ENCODE data around the gene TTYH1. TPM values are rescaled to one million over a fixed set of nuclear protein-coding genes. Genes with fewer than 3 reads are reported as not detected.

TTYH1 gene
- total RNA-seq, 2 experiments from 2014 or later: 0.99 to 1.3 TPM

DNA sequence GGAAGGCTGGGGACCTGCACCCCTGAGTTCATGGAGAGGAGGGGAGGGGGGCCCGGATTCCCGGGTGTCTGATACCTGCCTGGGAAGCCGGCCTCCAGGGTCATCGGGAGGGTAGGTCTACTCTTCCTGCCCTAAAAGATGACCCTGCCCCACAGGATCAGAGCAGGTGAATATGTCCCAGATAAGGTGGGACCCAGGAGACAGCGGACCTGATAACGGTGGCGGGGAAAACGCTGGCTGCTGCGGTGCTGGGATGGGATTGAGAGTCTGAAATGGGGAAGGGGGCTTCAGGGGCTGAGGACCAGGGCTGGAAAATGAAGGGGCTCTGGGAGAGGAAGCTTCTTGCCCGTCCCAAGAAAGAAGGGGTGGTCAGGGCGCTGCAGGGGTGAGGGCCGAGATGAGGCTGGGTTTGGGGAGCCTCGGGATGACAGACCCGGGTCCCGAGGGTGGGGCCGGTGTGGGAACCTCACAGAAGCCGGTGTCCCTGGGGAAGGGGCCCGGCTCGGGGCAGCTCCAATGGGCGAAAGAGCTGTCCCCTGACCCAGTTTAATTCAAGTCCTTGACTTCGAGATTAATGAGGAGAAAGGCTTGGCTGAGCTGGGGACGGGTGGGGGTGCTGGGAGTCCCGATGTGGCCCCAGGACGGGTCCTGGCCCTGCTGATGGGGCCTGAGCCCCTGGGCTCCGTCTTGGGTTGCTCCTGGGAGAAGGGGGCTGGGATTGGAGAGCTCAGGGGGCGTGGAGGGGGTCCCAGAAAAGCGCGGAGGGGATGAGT lies 823 bp downstream of the TTYH1 start:
- H3K27ac Mint-ChIP-seq: no peak overlapping the region
- ATAC-seq: no peak
- DNase-seq: no peak
- peaks cover 31% of the 10 kb centered on the region for H3K27me3 Mint-ChIP-seq (ENCODE audit: low read depth)
- no peak overlapping the region for H3K4me3 Mint-ChIP-seq
- ChIA-PET POLR2A (no interaction called here), CTCF (interaction anchor here (0.8 to 2.4 kb wide), 6 partner anchors 10 to 100 kb away, joined by 4 to 8 read pairs (median 4); partner anchors contain the start of gene LENG8)
- peaks cover 3% of the 10 kb centered on the region for H3K36me3 Mint-ChIP-seq (ENCODE audit: low read depth)
- H3K4me1 Mint-ChIP-seq (ENCODE audit: low read depth): peaks cover 16% of the 10 kb centered on the region
- H3K9me3 Mint-ChIP-seq (ENCODE audit: insufficient read depth): no peaks in the 10 kb centered on the region

DNA sequence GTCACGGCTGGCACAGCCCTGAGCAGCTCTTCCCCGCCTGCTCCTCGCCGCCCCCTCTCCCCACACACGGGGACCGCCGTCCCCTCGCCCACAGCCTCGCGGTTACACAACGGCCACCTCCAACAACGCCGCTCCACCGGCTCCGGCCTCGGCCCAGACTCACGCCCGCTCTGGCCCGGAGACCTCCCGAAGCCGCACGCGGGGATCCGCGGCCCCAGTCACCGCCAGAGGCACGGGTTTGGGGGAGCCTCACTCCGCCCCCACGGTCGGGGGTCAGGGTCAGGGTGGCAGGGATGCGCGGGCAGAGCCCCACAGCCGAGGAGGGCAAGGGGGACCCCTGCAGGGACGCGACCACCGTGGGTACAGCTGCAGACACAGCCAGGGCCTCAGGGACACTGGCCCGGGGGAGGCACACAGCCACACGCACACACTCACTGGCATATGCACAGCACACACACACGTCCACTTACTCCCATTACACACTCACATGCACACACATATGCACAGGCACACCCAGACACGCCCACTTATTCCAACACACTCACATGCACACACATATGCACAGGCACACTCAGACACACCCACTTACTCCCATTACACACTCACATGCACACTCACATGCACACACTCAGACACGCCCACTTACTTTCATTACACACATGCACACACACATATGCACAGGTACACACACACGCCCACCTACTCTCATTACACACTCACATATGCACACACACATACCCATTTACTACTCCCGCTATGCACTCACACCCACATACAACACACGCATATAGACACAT lies 1.6 kb downstream of the TTYH1 start:
- Mint-ChIP-seq H3K4me3 (no peak overlapping the region), H3K27me3 (ENCODE audit: low read depth) (peaks cover 28% of the 10 kb centered on the region), H3K36me3 (ENCODE audit: low read depth) (peaks cover 3% of the 10 kb centered on the region), H3K4me1 (ENCODE audit: low read depth) (peaks cover 16% of the 10 kb centered on the region), H3K9me3 (ENCODE audit: insufficient read depth) (no peaks in the 10 kb centered on the region), H3K27ac (peak overlapping the region; percentile 0)
- ChIA-PET CTCF (interaction anchor here (1.3 to 2.4 kb wide), 5 partner anchors 25 to 100 kb away, joined by 4 to 8 read pairs (median 4); partner anchors contain the start of gene LENG8), POLR2A (no interaction called here)
- DNase-seq (no peak), ATAC-seq (no peak)

DNA sequence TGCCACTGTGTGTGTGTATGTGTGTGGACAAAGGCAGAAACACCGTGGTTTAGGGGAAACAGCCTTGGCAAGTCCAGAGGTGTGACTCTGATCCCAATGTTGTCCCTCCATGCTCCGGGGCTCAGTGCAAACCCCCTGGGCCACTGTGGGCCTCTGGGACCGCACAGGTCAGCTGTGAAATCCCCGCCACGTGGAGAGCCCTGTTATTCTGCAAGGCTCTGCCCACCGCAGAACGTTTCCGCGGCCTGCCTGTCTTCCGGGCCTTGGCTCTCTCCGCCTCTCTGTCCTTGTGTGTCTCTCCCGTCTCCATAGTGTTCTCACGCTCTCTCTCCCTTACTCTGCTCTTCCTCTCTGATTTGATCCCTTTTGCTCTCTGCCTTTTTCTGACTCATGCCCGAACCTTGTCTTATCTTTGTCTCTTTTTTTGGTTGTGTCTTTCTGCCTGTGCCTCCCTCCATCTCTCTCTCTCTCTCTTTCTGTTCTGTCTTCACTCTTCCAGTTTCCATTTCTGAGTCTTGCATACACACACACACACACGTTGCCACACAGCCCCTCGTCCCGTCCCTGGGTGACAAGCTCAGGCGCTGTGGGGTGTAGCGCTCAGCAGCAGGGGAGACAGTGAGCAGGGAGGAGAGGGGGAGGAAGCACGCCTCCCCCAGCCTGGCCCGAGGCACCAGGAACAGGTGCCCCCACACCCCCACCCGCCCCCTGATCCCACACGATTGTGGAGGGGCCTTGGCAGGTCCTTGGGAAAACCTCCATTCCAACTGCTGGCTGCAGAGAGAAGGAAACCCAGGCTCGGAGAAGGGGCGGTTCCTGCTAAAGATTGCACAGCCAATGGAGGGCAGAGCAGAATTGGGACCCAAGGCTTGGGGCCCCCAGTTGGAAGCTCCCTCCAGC lies 3.0 kb downstream of the TTYH1 start:
- H3K36me3 Mint-ChIP-seq (ENCODE audit: low read depth): peaks cover 3% of the 10 kb centered on the region
- CTCF ChIA-PET: interaction anchor here (1.2 to 3.2 kb wide), 4 partner anchors 27 to 152 kb away, joined by 3 to 13 read pairs (median 6); no protein-coding TSS in a partner anchor
- peak; percentile 75 for DNase-seq
- peaks cover 16% of the 10 kb centered on the region for H3K4me1 Mint-ChIP-seq (ENCODE audit: low read depth)
- peak; percentile 82 for ATAC-seq
- peak overlapping the region; percentile 57 for H3K4me3 Mint-ChIP-seq
- peaks cover 26% of the 10 kb centered on the region for H3K27me3 Mint-ChIP-seq (ENCODE audit: low read depth)
- H3K9me3 Mint-ChIP-seq (ENCODE audit: insufficient read depth): no peaks in the 10 kb centered on the region
- POLR2A ChIA-PET: interaction anchor here (0.6 to 1.2 kb wide), 2 partner anchors 31 to 35 kb away, joined by 3 to 4 read pairs; partner anchors contain the start of gene LENG8
- peak overlapping the region; percentile 84 for H3K27ac Mint-ChIP-seq

DNA sequence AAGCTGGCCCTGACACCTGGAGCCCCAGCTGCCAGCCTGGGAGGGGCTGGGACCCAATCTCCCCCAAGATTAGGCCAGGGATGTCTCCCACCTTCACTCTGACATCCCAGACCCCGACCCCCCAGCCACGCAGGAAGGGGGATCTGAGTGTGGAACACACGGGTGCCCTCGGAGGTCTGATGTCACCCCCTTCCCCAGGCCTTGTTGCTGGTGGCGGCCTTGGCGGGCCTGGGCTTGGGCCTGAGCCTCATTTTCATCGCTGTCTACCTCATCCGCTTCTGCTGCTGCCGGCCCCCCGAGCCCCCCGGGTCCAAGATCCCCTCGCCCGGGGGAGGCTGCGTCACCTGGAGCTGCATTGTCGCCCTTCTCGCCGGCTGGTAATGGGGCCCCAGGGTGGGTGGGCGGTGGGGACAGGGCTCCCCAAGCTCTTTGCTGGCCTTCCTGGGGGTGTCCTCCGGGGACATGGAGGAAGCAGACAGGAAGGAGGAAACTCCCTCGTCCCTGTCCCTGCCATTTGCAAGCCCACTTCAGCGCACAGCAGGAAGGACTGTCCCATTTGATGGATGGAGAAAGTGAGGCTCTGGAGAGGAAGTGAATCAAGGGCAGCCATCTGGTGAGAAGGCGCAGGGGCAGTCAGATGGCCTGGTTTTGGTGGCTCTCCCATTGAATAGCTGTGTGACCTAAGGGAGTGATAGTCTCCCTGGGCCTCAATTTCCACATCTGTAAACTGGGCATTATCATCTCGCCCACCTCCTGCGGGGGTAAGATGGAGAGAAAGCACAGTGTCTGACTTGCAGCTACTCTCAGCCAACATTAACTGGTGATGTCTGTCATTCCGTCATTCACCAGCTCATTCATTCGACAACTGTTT lies 3.9 kb downstream of the TTYH1 start:
- Mint-ChIP-seq H3K27me3 (ENCODE audit: low read depth) (peaks cover 21% of the 10 kb centered on the region), H3K27ac (no peak overlapping the region), H3K4me3 (no peak overlapping the region), H3K9me3 (ENCODE audit: insufficient read depth) (no peaks in the 10 kb centered on the region), H3K36me3 (ENCODE audit: low read depth) (peaks cover under 1% of the 10 kb centered on the region), H3K4me1 (ENCODE audit: low read depth) (peaks cover 16% of the 10 kb centered on the region)
- no peak for ATAC-seq
- no peak for DNase-seq
- CTCF ChIA-PET: interaction anchor here (0.8 to 3.2 kb wide), 5 partner anchors 20 to 153 kb away, joined by 3 to 13 read pairs (median 3); no protein-coding TSS in a partner anchor
- POLR2A ChIA-PET: interaction anchor here (0.6 to 1.2 kb wide), 3 partner anchors 30 to 45 kb away, joined by 3 to 4 read pairs (median 3); partner anchors contain the start of genes LENG8 and LENG9

DNA sequence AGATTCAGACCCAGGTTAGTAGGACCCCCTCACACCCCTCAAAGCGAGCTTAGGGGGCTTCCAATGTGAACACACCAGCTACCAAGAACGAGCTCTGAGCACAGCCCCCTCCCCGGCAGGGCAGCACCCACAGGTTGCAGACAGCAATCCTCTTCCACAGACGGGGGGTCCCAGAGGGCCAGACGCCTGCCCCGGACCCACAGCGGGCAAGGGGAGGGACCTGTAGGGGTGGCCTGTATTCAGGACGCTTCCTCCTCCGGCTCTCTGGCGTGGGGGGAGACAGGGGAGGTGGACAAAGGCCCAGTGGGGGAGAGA lies 4.8 kb downstream of the TTYH1 start:
- H3K27ac Mint-ChIP-seq: no peak overlapping the region
- ATAC-seq: no peak
- CTCF ChIA-PET: interaction anchor here (0.8 to 3.2 kb wide), 3 partner anchors 19 to 154 kb away, joined by 3 to 13 read pairs (median 10); no protein-coding TSS in a partner anchor
- H3K27me3 Mint-ChIP-seq (ENCODE audit: low read depth): peaks cover 13% of the 10 kb centered on the region
- no peak for DNase-seq
- POLR2A ChIA-PET: interaction anchor here (0.8 to 1.2 kb wide), 3 partner anchors 8 to 44 kb away, joined by 3 to 9 read pairs (median 4); partner anchors contain the start of genes LENG8 and LENG9
- no peaks in the 10 kb centered on the region for H3K9me3 Mint-ChIP-seq (ENCODE audit: insufficient read depth)
- H3K4me3 Mint-ChIP-seq: no peak overlapping the region
- peaks cover 16% of the 10 kb centered on the region for H3K4me1 Mint-ChIP-seq (ENCODE audit: low read depth)
- no peaks in the 10 kb centered on the region for H3K36me3 Mint-ChIP-seq (ENCODE audit: low read depth)

DNA sequence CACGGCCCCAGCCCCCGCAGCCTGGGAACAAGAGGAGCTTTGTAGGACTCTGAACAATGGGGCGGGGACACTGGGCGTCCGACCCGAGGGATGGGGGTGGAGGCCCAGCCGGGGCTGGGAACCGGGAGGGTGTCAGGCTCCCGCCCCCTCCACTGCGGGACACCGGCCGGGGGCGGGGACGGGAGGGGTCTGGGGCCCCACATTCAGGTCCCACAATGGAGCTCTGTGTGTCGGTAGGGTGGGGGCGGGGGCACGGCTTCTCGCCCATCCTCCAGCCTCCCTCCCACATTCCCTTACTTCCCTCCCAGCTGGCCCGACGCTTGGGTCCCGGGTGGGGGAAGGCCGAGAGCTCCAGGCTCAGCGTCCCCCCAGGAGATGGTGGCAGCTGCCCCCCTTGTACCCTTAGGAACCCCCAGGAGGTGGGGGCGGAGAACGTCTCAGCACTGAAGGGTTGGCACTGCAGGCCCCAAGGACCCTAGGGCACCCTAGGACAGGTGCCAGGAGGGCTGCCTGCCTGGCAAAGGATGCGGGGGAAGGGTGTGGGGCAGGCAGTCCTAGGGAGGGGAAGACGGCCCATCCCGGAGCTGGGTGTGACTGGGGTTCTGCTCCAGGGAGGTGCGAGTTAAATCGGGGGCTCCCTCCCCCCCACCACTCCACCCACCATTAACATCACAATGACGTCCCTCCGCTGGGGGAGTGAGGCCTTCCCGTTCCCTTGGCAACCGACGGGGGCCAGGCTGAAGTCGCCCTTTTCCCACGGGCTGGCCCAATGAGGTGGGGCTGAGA lies 5.3 kb downstream of the TTYH1 start:
- ChIA-PET POLR2A (interaction anchor here (0.8 to 1.2 kb wide), 3 partner anchors 9 to 43 kb away, joined by 3 to 9 read pairs (median 4); partner anchors contain the start of genes LENG8 and LENG9), CTCF (interaction anchor here (1.5 to 3.2 kb wide), 3 partner anchors 13 to 154 kb away, joined by 3 to 13 read pairs (median 10); no protein-coding TSS in a partner anchor)
- H3K27ac Mint-ChIP-seq: no peak overlapping the region
- peaks cover 16% of the 10 kb centered on the region for H3K4me1 Mint-ChIP-seq (ENCODE audit: low read depth)
- H3K36me3 Mint-ChIP-seq (ENCODE audit: low read depth): no peaks in the 10 kb centered on the region
- no peak for DNase-seq
- no peaks in the 10 kb centered on the region for H3K9me3 Mint-ChIP-seq (ENCODE audit: insufficient read depth)
- no peak overlapping the region for H3K4me3 Mint-ChIP-seq
- ATAC-seq: no peak
- H3K27me3 Mint-ChIP-seq (ENCODE audit: low read depth): peaks cover 12% of the 10 kb centered on the region

DNA sequence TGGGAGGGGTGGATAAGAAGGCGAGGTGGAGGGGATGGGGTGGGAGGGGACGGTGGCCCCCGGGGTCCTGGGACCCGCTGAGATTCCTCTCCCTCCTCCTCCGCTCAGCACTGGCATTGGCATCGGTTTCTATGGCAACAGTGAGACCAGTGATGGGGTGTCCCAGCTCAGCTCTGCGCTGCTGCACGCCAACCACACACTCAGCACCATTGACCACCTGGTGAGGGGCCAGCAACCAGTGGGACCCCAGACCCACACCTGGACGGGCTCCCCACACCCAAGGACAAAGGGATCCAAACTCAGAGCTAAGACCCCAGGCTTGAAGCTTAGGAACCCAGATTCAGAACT lies 5.9 kb downstream of the TTYH1 start:
- Mint-ChIP-seq H3K4me1 (ENCODE audit: low read depth) (peaks cover 16% of the 10 kb centered on the region), H3K36me3 (ENCODE audit: low read depth) (no peaks in the 10 kb centered on the region), H3K4me3 (no peak overlapping the region), H3K9me3 (ENCODE audit: insufficient read depth) (no peaks in the 10 kb centered on the region), H3K27ac (no peak overlapping the region), H3K27me3 (ENCODE audit: low read depth) (peaks cover 10% of the 10 kb centered on the region)
- no peak for DNase-seq
- POLR2A ChIA-PET: interaction anchor here (1.2 kb wide), 1 partner anchor 27 kb away, joined by 9 read pairs; the partner anchor contains the start of gene LENG8
- no peak for ATAC-seq
- CTCF ChIA-PET: interaction anchor here (1.5 kb wide), 1 partner anchor 14 kb away, joined by 3 read pairs; no protein-coding TSS in a partner anchor

DNA sequence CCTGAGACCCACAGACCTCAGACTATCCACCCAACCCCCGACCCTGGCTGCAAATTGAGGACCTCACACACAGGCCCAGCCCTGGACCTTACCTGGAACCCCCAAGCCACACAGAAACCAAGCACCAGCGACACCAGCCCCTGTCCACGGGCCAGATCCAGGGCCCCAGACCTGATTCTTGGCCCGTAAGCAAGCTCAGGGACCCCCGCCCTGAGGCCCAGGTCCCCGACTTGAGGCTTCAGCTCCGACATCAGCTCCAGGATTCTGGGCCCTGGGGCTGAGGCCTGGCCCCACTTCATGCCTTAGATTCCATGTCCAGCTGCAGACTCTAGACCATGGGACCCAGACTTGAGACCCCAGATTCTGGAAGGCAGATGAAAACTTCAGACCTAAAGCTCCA lies 6.3 kb downstream of the TTYH1 start:
- ATAC-seq: no peak
- Mint-ChIP-seq H3K36me3 (ENCODE audit: low read depth) (no peaks in the 10 kb centered on the region), H3K4me3 (no peak overlapping the region), H3K27ac (no peak overlapping the region), H3K4me1 (ENCODE audit: low read depth) (peaks cover 16% of the 10 kb centered on the region), H3K9me3 (ENCODE audit: insufficient read depth) (no peaks in the 10 kb centered on the region), H3K27me3 (ENCODE audit: low read depth) (peaks cover 11% of the 10 kb centered on the region)
- no peak for DNase-seq
- CTCF ChIA-PET: interaction anchor here (0.8 to 1.5 kb wide), 2 partner anchors 14 to 29 kb away, joined by 3 read pairs; no protein-coding TSS in a partner anchor
- POLR2A ChIA-PET: no interaction called here

DNA sequence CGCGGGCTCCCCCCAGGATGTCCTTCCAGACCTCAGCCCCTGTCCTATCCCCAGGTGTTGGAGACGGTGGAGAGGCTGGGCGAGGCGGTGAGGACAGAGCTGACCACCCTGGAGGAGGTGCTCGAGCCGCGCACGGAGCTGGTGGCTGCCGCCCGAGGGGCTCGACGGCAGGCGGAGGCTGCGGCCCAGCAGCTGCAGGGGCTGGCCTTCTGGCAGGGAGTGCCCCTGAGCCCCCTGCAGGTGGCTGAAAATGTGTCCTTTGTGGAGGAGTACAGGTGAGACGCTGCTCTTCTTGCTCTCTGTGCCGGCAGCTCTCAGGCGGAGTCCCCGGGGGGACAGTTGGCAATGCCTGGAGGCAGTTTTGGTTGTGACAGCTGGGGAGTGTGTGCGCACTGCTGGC lies 6.9 kb downstream of the TTYH1 start:
- H3K36me3 Mint-ChIP-seq (ENCODE audit: low read depth): no peaks in the 10 kb centered on the region
- no peak overlapping the region for H3K27ac Mint-ChIP-seq
- ChIA-PET CTCF (interaction anchor here (0.8 to 1.5 kb wide), 2 partner anchors 15 to 30 kb away, joined by 3 read pairs; no protein-coding TSS in a partner anchor), POLR2A (interaction anchor here (0.6 kb wide), 1 partner anchor 263 kb away, joined by 3 read pairs; the partner anchor contains the start of gene LENG1)
- peaks cover 10% of the 10 kb centered on the region for H3K27me3 Mint-ChIP-seq (ENCODE audit: low read depth)
- no peaks in the 10 kb centered on the region for H3K9me3 Mint-ChIP-seq (ENCODE audit: insufficient read depth)
- peaks cover 13% of the 10 kb centered on the region for H3K4me1 Mint-ChIP-seq (ENCODE audit: low read depth)
- ATAC-seq: no peak
- no peak for DNase-seq
- H3K4me3 Mint-ChIP-seq: no peak overlapping the region

DNA sequence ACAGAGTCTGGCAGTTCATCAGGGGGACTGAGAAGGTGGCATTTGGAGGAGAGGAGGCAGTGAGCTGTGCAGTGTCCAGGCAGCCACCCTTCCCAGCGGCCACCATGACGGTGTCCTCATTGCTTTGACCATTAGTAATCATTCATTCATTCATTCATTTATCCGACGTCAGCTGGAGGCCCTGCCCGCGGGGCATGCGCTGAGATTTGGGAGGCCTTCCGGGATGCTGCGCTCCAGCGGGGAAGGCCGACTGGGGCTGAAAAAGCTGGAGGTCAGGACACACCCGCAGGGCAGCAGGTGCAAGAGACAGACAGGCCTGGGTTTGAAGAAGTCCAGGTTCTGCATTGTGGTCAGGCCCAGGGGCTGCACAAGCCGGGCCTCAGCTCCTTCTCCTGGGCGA lies 8.9 kb downstream of the TTYH1 start:
- H3K9me3 Mint-ChIP-seq (ENCODE audit: insufficient read depth): no peaks in the 10 kb centered on the region
- POLR2A ChIA-PET: no interaction called here
- DNase-seq (no peak), ATAC-seq (no peak)
- H3K36me3 Mint-ChIP-seq (ENCODE audit: low read depth): no peaks in the 10 kb centered on the region
- CTCF ChIA-PET: no interaction called here
- H3K4me3 Mint-ChIP-seq: no peak overlapping the region
- H3K4me1 Mint-ChIP-seq (ENCODE audit: low read depth): no peaks in the 10 kb centered on the region
- peaks cover 8% of the 10 kb centered on the region for H3K27me3 Mint-ChIP-seq (ENCODE audit: low read depth)
- no peak overlapping the region for H3K27ac Mint-ChIP-seq

All from activated CD8-positive, alpha-beta T cell treated with anti-CD3 and anti-CD28 coated beads, Interleukin-2, amount 10 ng/mL, durations not matched to agents 7 days and 5 days (primary cell).